H1 (cell line): ENCODE measurements around the gene BBLN. TPM values are rescaled to one million over a fixed set of nuclear protein-coding genes. Genes with fewer than 3 reads are reported as not detected.
A peak's percentile ranks its signal among the peaks of the same experiment; 100 is the strongest.

Experiments used
- CTCF ChIA-PET: fragments of 300-600 bp; sonication (Branson Sonifier 250); formaldehyde crosslinking; loops from one replicate; lab custom pipeline; 2021; ENCODE audit not compliant: partially characterized antibody; lab: Charles Lee
- POLR2A ChIA-PET: fragments of 300-600 bp; sonication (Branson Sonifier 250); formaldehyde crosslinking; loops from one replicate; lab custom pipeline; 2021; ENCODE audit warnings: inconsistent platforms; ENCODE audit not compliant: partially characterized antibody; lab: Charles Lee
- DNase-seq, 2 experiments: peaks; one replicate each; pipeline versions ENCODE4 v3.0.0 to v3.0.0-alpha.2; 2010 to 2022; ENCODE audit warnings: low spot score in 2 of 2, low read depth in 1 of 2, mixed read lengths in 1 of 2
- FAIRE-seq: peaks from 2 replicates; lab custom pipeline; 2011; peaks lifted over from hg19 to GRCh38; lab: Jason Lieb, UNC
- H2AFZ ChIP-seq: 2 replicates; pipeline ENCODE4 v1.8.1; 2012; ENCODE audit warnings: low read length, inconsistent platforms
- H2AK5ac ChIP-seq: 2 replicates; pipeline ENCODE4 v1.6.1; 2013; ENCODE audit warnings: low read depth, low read length
- H2BK120ac ChIP-seq: replicated peaks from 2 replicates; pipeline ENCODE3; 2013; ENCODE audit warnings: low read depth, low read length, inconsistent platforms
- H2BK12ac ChIP-seq: 2 replicates; pipeline ENCODE4 v1.6.1; 2013; ENCODE audit warnings: low read depth, low read length
- H2BK15ac ChIP-seq: 2 replicates; pipeline ENCODE4 v1.6.1; 2013; ENCODE audit warnings: low read length
- H2BK20ac ChIP-seq: 2 replicates; pipeline ENCODE4 v1.6.1; 2013; ENCODE audit warnings: low read length
- H2BK5ac ChIP-seq: 2 replicates; pipeline ENCODE4 v1.6.1; 2013; ENCODE audit warnings: low read depth, low read length
- H3K14ac ChIP-seq: 2 replicates; pipeline ENCODE4 v1.6.1; 2013; ENCODE audit warnings: inconsistent platforms; ENCODE audit not compliant: insufficient read length
- H3K18ac ChIP-seq: 2 replicates; pipeline ENCODE4 v1.6.1; 2013; ENCODE audit warnings: low read length; ENCODE audit errors: extremely low read depth
- H3K23ac ChIP-seq: 2 replicates; pipeline ENCODE4 v1.6.1; 2013; ENCODE audit warnings: inconsistent platforms; ENCODE audit not compliant: insufficient read length
- H3K23me2 ChIP-seq: 2 replicates; pipeline ENCODE4 v1.6.1; 2013; ENCODE audit warnings: low read depth, low read length
- H3K27ac ChIP-seq: 2 replicates; pipeline ENCODE4 v1.6.1; 2011; ENCODE audit warnings: low read depth, low read length, inconsistent platforms
- H3K27me3 ChIP-seq, 4 experiments: replicated peaks in 1 of 4; 1 replicate in 1 of 4; 2 replicates in 3 of 4; pipeline versions ENCODE4 v1.6.1 to v1.8.1; 2011 to 2013; ENCODE audit warnings: low read length in 3 of 4, mild to moderate bottlenecking in 3 of 4, inconsistent platforms in 2 of 4, mixed read lengths in 2 of 4, moderate library complexity in 1 of 4; ENCODE audit not compliant: control insufficient read depth in 3 of 4, insufficient read depth in 3 of 4; ENCODE audit errors: extremely low read depth in 1 of 4
- H3K36me3 ChIP-seq, 4 experiments: 2 replicates each; pipeline versions ENCODE4 v1.6.1 to v1.8.1; 2011 to 2013; ENCODE audit warnings: mild to moderate bottlenecking in 4 of 4, low read length in 3 of 4, moderate library complexity in 2 of 4, control low read depth in 1 of 4, inconsistent platforms in 1 of 4; ENCODE audit not compliant: insufficient read depth in 4 of 4, control insufficient read depth in 2 of 4
- H3K4ac ChIP-seq: replicated peaks from 2 replicates; pipeline ENCODE3; 2013; ENCODE audit warnings: low read length, low read depth, mixed read lengths, inconsistent platforms; ENCODE audit not compliant: insufficient read length
- H3K4me1 ChIP-seq, 4 experiments: replicated peaks in 1 of 4; 1 replicate in 1 of 4; 2 replicates in 3 of 4; pipeline versions ENCODE4 v1.6.1 to v1.8.1; 2011 to 2013; ENCODE audit warnings: low read length in 3 of 4, inconsistent platforms in 2 of 4, mixed read lengths in 1 of 4; ENCODE audit not compliant: insufficient read depth in 4 of 4, control insufficient read depth in 3 of 4
- H3K4me2 ChIP-seq, 2 experiments: 2 replicates each; pipeline versions ENCODE4 v1.6.1 to v1.8.1; 2011 to 2013; ENCODE audit warnings: low read depth in 2 of 2, low read length in 2 of 2, control low read depth in 1 of 2, inconsistent platforms in 1 of 2, mild to moderate bottlenecking in 1 of 2; ENCODE audit not compliant: insufficient read depth in 1 of 2
- H3K4me3 ChIP-seq, 4 experiments: fragments of 200-600, 300-600 bp in 1 of 4; sonication (generic), shearing (Covaris generic), sonication (Bioruptor Twin) in 1 of 4; 2 replicates each; pipeline versions ENCODE4 v1.5.1 to v1.8.1; 2011 to 2016; ENCODE audit warnings: low read length in 4 of 4, low read depth in 3 of 4, control low read depth in 2 of 4, inconsistent platforms in 2 of 4, mild to moderate bottlenecking in 2 of 4, mixed read lengths in 1 of 4, moderate library complexity in 1 of 4; ENCODE audit not compliant: insufficient read depth in 2 of 4; ENCODE audit errors: extremely low read depth in 1 of 4
- H3K56ac ChIP-seq: replicated peaks from 2 replicates; pipeline ENCODE3; 2013; ENCODE audit warnings: low read depth, mild to moderate bottlenecking, mixed read lengths, low read length, inconsistent platforms; ENCODE audit not compliant: insufficient read length
- H3K79me1 ChIP-seq: 2 replicates; pipeline ENCODE4 v1.6.1; 2013; ENCODE audit warnings: low read depth, low read length, control low read depth
- H3K79me2 ChIP-seq, 2 experiments: 2 replicates each; pipeline versions ENCODE4 v1.6.1 to v1.8.1; 2012 to 2013; ENCODE audit warnings: low read length in 2 of 2, mild to moderate bottlenecking in 2 of 2, inconsistent platforms in 1 of 2; ENCODE audit not compliant: insufficient read depth in 2 of 2, control insufficient read depth in 1 of 2
- H3K9ac ChIP-seq, 4 experiments: replicated peaks in 1 of 4; 1 replicate in 1 of 4; 2 replicates in 3 of 4; pipeline versions ENCODE4 v1.6.1 to v1.8.1; 2011 to 2013; ENCODE audit warnings: low read depth in 3 of 4, low read length in 3 of 4, control low read depth in 2 of 4, mild to moderate bottlenecking in 2 of 4, moderate library complexity in 2 of 4, inconsistent platforms in 1 of 4; ENCODE audit errors: extremely low read depth in 1 of 4
- H3K9me3 ChIP-seq, 2 experiments: 2 replicates each; pipeline versions ENCODE4 v1.6.1 to v1.8.1; 2012 to 2013; ENCODE audit warnings: mild to moderate bottlenecking in 2 of 2, moderate library complexity in 2 of 2, control low read depth in 1 of 2, inconsistent platforms in 1 of 2, low read depth in 1 of 2, low read length in 1 of 2, mixed read lengths in 1 of 2; ENCODE audit not compliant: insufficient read depth in 2 of 2
- H4K20me1 ChIP-seq, 2 experiments: replicated peaks in 1 of 2; 2 replicates each; pipeline versions ENCODE3 to v1.8.1; 2011 to 2013; ENCODE audit warnings: inconsistent platforms in 2 of 2, low read length in 2 of 2, mild to moderate bottlenecking in 1 of 2; ENCODE audit not compliant: insufficient read depth in 2 of 2, control insufficient read depth in 1 of 2
- H4K5ac ChIP-seq: 2 replicates; pipeline ENCODE4 v1.6.1; 2013; ENCODE audit warnings: low read length, low read depth, mixed read lengths, inconsistent platforms; ENCODE audit not compliant: insufficient read length
- H4K8ac ChIP-seq: 2 replicates; pipeline ENCODE4 v1.8.0; 2013; ENCODE audit warnings: mild to moderate bottlenecking, moderate library complexity, low read length, inconsistent platforms; ENCODE audit not compliant: insufficient read depth; ENCODE audit errors: extremely low read depth
- H4K91ac ChIP-seq: replicated peaks from 2 replicates; pipeline ENCODE3; 2013; ENCODE audit warnings: low read length, mixed read lengths, inconsistent platforms; ENCODE audit not compliant: insufficient read length
- BRCA1 ChIP-seq: IDR thresholded peaks from 2 replicates; pipeline ENCODE4 v1.6.1; 2012; ENCODE audit warnings: low read depth, low read length, improper control_type of control experiment
- CHD1 ChIP-seq: IDR thresholded peaks from 2 replicates; pipeline ENCODE4 v1.6.1; 2012; ENCODE audit warnings: low read depth, low read length, improper control_type of control experiment
- CTCF ChIP-seq, 3 experiments: IDR thresholded peaks; 1 replicate in 2 of 3; 2 replicates in 1 of 3; pipeline versions ENCODE4 v1.5.1 to v1.6.1; 2011; ENCODE audit warnings: low read length in 3 of 3, mild to moderate bottlenecking in 3 of 3, inconsistent platforms in 2 of 3, low read depth in 1 of 3, moderate library complexity in 1 of 3; ENCODE audit not compliant: insufficient read depth in 1 of 3; ENCODE audit errors: control extremely low read depth in 1 of 3
- EGR1 ChIP-seq: IDR thresholded peaks from 2 replicates; pipeline ENCODE4 v1.6.1; 2011; ENCODE audit warnings: low read depth, low read length, borderline replicate concordance
- EZH2 ChIP-seq: fragments of 200-600 bp; sonication (generic); IDR thresholded peaks from 2 replicates; pipeline ENCODE4 v1.7.1; 2012; ENCODE audit warnings: low read depth, mild to moderate bottlenecking, moderate library complexity, low read length, inconsistent platforms; ENCODE audit not compliant: severe bottlenecking
- JUND ChIP-seq: IDR thresholded peaks from 2 replicates; pipeline ENCODE4 v1.6.1; 2011; ENCODE audit warnings: mild to moderate bottlenecking, improper control_type of control experiment, low read length
- NANOG ChIP-seq: IDR thresholded peaks from 2 replicates; pipeline ENCODE4 v1.6.1; 2011; ENCODE audit warnings: low read length, low read depth, mild to moderate bottlenecking, inconsistent platforms; ENCODE audit not compliant: insufficient read depth, poor library complexity, severe bottlenecking
- POLR2AphosphoS5 ChIP-seq: IDR thresholded peaks from 2 replicates; pipeline ENCODE4 v1.6.1; 2011; ENCODE audit warnings: low read depth, low read length
- RFX5 ChIP-seq: IDR thresholded peaks from 2 replicates; pipeline ENCODE4 v1.6.1; 2011; ENCODE audit warnings: low read depth, low read length, improper control_type of control experiment, borderline replicate concordance
- SP2 ChIP-seq: IDR thresholded peaks from 2 replicates; pipeline ENCODE4 v1.6.1; 2012; ENCODE audit warnings: mild to moderate bottlenecking, low read length, inconsistent platforms
- SP4 ChIP-seq: IDR thresholded peaks from 2 replicates; pipeline ENCODE4 v1.6.1; 2012; ENCODE audit warnings: low read length, inconsistent platforms
- WGBS, 2 experiments: shearing (Covaris generic) in 1 of 2; methylation state at CpG; one replicate each; pipeline versions ENCODE4 v1.1.6 to v1.1.7; 2013 to 2015; ENCODE audit warnings: low lambda C conversion rate in 2 of 2, mixed read lengths in 2 of 2, inconsistent platforms in 1 of 2, low coverage in 1 of 2, missing lambda C conversion rate in 1 of 2; ENCODE audit not compliant: insufficient replicate concordance in 2 of 2, insufficient coverage in 1 of 2, insufficient read length in 1 of 2; ENCODE audit errors: extremely low coverage in 1 of 2, missing lambda C conversion rate in 1 of 2; 5-methylcytosine and 5-hydroxymethylcytosine counted together
- polyA plus RNA-seq, 7 experiments: library from polyadenylated mRNA; depleted of rRNA in 3 of 7; stranded (reverse) in 5 of 7; unstranded in 2 of 7; fragments of >200 nt in 5 of 7; fragments of 200-250 nt in 2 of 7; gene quantifications; 1 replicate in 5 of 7; 2 replicates in 1 of 7; 4 replicates in 1 of 7; pipeline versions ENCODE4 v1.2.1 to v1.2.3, GENCODE V29; 2011 to 2013; ENCODE audit warnings: missing spikeins in 2 of 7, mixed read lengths in 2 of 7
- total RNA-seq: library from RNA; stranded (reverse); fragmentation: NEBNext Ultra II Directional; extraction: Animal tissue kit (Norgen Biotek cat#: 25700); gene quantifications from 2 replicates; pipeline ENCODE4 v1.2.1, GENCODE V29; 2021

Gene BBLN
- total and polyA plus RNA-seq, 2 of the 8 experiments (the other 6 are each of a cell fraction or from before 2014, with no cell fraction given), result 63.1 to 164 TPM

- no peak overlapping the region for H2BK120ac ChIP-seq
- POLR2A ChIA-PET, result interaction anchor here (1.6 to 2.2 kb wide), 2 partner anchors 9 to 102 kb away, joined by 3 to 7 read pairs; no protein-coding TSS in a partner anchor
- peak overlapping the region; percentile 55 to 93 (median 74) for H3K4me3 ChIP-seq
- H3K23me2 ChIP-seq, result peaks cover 6% of the 10 kb centered on the region; the same call in 1 of the 2 replicates
- H4K8ac ChIP-seq, result no peak overlapping the region
- H4K20me1 ChIP-seq, result peaks cover 0 to 7% of the 10 kb centered on the region in 2 experiments
- H2BK5ac ChIP-seq, result no peak overlapping the region
- H3K4me2 ChIP-seq, result peak overlapping the region; percentile 66 to 74
- no peak overlapping the region for H3K23ac ChIP-seq
- 83% methylated on average over 7 of the region's 7 CpGs; no CpG with 5 or more reads in 1 of the 2 experiments for WGBS, 2 experiments
- H3K79me1 ChIP-seq, result no peaks in the 10 kb centered on the region; the same call in 1 of the 2 replicates
- H3K36me3 ChIP-seq, result no peaks in the 10 kb centered on the region
- no peaks in the 10 kb centered on the region for H3K27me3 ChIP-seq
- H2BK12ac ChIP-seq, result peak overlapping the region; percentile 68; the same call in 1 of the 2 replicates
- H3K79me2 ChIP-seq, result peaks cover 0 to 3% of the 10 kb centered on the region in 2 experiments; a peak in 1 of 4 replicates
- no peak overlapping the region for H3K4ac ChIP-seq
- H3K14ac ChIP-seq, result no peak overlapping the region
- H2AK5ac ChIP-seq, result peak overlapping the region; percentile 5; the same call in 1 of the 2 replicates
- no peak overlapping the region for H4K91ac ChIP-seq
- H3K9me3 ChIP-seq, result no peaks in the 10 kb centered on the region
- peak overlapping the region; percentile 78 for H3K18ac ChIP-seq
- H3K4me1 ChIP-seq, result peaks cover 3 to 11% (median 9%) of the 10 kb centered on the region in 4 experiments; a peak in 6 of 7 replicates
- FAIRE-seq (no peak), DNase-seq (no peak)
- no peak overlapping the region; the same call in 1 of the 2 replicates for H2BK15ac ChIP-seq
- no peak overlapping the region for H3K27ac ChIP-seq
- peak overlapping the region in 2 of 4 experiments; percentile 45 to 51; a peak in 5 of 7 replicates for H3K9ac ChIP-seq
- no peak overlapping the region for H2AFZ ChIP-seq
- no peak overlapping the region for H4K5ac ChIP-seq
- TF ChIP-seq JUND, result no peak
- no peak for TF ChIP-seq SP4
- TF ChIP-seq RFX5, result no peak
- no peak for TF ChIP-seq CTCF (IDR thresholded peaks at IDR 0.05; ENCODE audit: control extremely low read depth in 1 of 3, insufficient read depth in 1 of 3, low read depth in 1 of 3, low read length in 3 of 3)
- no peak for TF ChIP-seq CHD1
- no peak for TF ChIP-seq BRCA1
- no peak for TF ChIP-seq EGR1
- no peak for TF ChIP-seq NANOG
- TF ChIP-seq EZH2, result no peak
- TF ChIP-seq POLR2AphosphoS5, result no peak
- TF ChIP-seq SP2, result no peak
- no peak overlapping the region for H2BK20ac ChIP-seq
- CTCF ChIA-PET, result interaction anchor here (1.4 to 1.6 kb wide), 4 partner anchors 12 to 48 kb away, joined by 3 to 4 read pairs (median 3); no protein-coding TSS in a partner anchor
- no peak overlapping the region for H3K56ac ChIP-seq
These were observed 44.8 kb downstream of the BBLN start for GRCh38 chr9:128204858-128205257.
